ENCODE measurements around the gene STAT5B. TPM values are rescaled to one million over a fixed set of nuclear protein-coding genes. Genes with fewer than 3 reads are reported as not detected.
"Not testable (repeated sequence)": the region's sequence is repeated elsewhere in the genome, so short reads cannot be mapped to it uniquely, and the experiment has no call there.

The STAT5B gene
- polyA plus RNA-seq, 1 donor (not counting 4 experiments of a cell fraction or from before 2014, with no cell fraction given) = 16.1 TPM

GRCh38 chr17:42210046-42210445, 66.1 kb downstream of the STAT5B start:
- Histone ChIP-seq H3K27ac (ENCODE audit: control insufficient read depth, insufficient read depth, low read length) (no peak overlapping the region), H3K4me3 (ENCODE audit: control insufficient read depth in 2 of 3, extremely low read depth in 1 of 3, insufficient read depth in 2 of 3, low read depth in 1 of 3, low read length in 3 of 3) (no peak overlapping the region), H2AFZ (ENCODE audit: control insufficient read depth, low read length) (no peak overlapping the region), H4K20me1 (ENCODE audit: control insufficient read depth, extremely low read depth, insufficient read depth, low read length) (no peaks in the 10 kb centered on the region), H3K9ac (ENCODE audit: control insufficient read depth, extremely low read depth, insufficient read depth, low read length) (no peak overlapping the region), H3K27me3 (ENCODE audit: control insufficient read depth, extremely low read depth, insufficient read depth, low read length) (no peaks in the 10 kb centered on the region), H3K4me1 (ENCODE audit: control insufficient read depth, extremely low read depth, insufficient read depth, low read length) (no peaks in the 10 kb centered on the region), H3K9me3 (ENCODE audit: control insufficient read depth, low read depth, low read length) (no peaks in the 10 kb centered on the region), H3K4me2 (ENCODE audit: control insufficient read depth, extremely low read depth, insufficient read depth, low read depth, low read length) (no peak overlapping the region), H3K36me3 (ENCODE audit: control insufficient read depth in 2 of 2, extremely low read depth in 1 of 2, insufficient read depth in 2 of 2, low read length in 2 of 2) (peaks cover 2 to 5% of the 10 kb centered on the region in 2 experiments), H3K79me2 (ENCODE audit: control insufficient read depth, insufficient read depth, low read length) (no peaks in the 10 kb centered on the region), H3K9me1 (ENCODE audit: control insufficient read depth, extremely low read depth, insufficient read depth, low read length) (no peaks in the 10 kb centered on the region)
- TF ChIP-seq, protein P1, sequence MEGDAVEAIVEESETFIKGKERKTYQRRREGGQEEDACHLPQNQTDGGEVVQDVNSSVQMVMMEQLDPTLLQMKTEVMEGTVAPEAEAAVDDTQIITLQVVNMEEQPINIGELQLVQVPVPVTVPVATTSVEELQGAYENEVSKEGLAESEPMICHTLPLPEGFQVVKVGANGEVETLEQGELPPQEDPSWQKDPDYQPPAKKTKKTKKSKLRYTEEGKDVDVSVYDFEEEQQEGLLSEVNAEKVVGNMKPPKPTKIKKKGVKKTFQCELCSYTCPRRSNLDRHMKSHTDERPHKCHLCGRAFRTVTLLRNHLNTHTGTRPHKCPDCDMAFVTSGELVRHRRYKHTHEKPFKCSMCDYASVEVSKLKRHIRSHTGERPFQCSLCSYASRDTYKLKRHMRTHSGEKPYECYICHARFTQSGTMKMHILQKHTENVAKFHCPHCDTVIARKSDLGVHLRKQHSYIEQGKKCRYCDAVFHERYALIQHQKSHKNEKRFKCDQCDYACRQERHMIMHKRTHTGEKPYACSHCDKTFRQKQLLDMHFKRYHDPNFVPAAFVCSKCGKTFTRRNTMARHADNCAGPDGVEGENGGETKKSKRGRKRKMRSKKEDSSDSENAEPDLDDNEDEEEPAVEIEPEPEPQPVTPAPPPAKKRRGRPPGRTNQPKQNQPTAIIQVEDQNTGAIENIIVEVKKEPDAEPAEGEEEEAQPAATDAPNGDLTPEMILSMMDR (optimal IDR thresholded peaks at IDR 0.05 in 1 of 3, IDR thresholded peaks at IDR 0.05 in 1 of 3, conservative IDR thresholded peaks at IDR 0.05 in 1 of 3; ENCODE audit: extremely low read depth in 1 of 3, insufficient read depth in 2 of 3, low read length in 3 of 3) = no peak
- TF ChIP-seq EZH2 (IDR thresholded peaks at IDR 0.05; ENCODE audit: low read length) = no peak
- dilution Hi-C loops (cut with MboI; ENCODE audit: extremely low pct_ligation_motif_present, low sequenced_read_pairs) = no loop called here
- DNase-seq (ENCODE audit: low read depth, low spot score) (no peak), FAIRE-seq (no peak)

DNA sequence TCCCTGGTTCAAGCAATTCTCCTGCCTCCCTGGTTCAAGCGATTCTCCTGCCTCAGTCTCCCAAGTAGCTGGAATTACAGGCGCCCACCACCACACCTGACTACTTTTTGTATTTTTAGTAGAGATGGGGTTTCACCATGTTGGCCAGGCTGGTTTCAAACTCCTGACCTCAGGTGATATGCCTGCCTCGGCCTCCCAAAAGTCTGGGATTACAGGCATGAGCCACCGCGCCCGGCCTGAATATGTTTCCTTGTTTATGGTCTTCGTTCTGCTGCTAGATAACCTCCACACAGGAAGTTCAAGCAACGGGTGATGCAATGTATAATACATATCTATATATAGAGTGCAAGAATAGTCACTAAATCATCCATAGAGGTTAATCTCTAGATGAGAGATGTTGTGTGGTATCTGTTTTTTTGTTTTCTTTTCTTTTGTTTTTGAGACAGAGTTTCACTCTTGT, 70.0 kb downstream of the STAT5B start:
- H3K27me3 ChIP-seq (ENCODE audit: control insufficient read depth, extremely low read depth, insufficient read depth, low read length); FAIRE-seq; H3K27ac ChIP-seq (ENCODE audit: control insufficient read depth, insufficient read depth, low read length); H3K9ac ChIP-seq (ENCODE audit: control insufficient read depth, extremely low read depth, insufficient read depth, low read length); H3K79me2 ChIP-seq (ENCODE audit: control insufficient read depth, insufficient read depth, low read length); H3K4me2 ChIP-seq (ENCODE audit: control insufficient read depth, extremely low read depth, insufficient read depth, low read depth, low read length); H3K36me3 ChIP-seq (ENCODE audit: control insufficient read depth in 2 of 2, extremely low read depth in 1 of 2, insufficient read depth in 2 of 2, low read length in 2 of 2); dilution Hi-C loops (cut with MboI; ENCODE audit: extremely low pct_ligation_motif_present, low sequenced_read_pairs); DNase-seq (ENCODE audit: low read depth, low spot score); H3K4me1 ChIP-seq (ENCODE audit: control insufficient read depth, extremely low read depth, insufficient read depth, low read length); H3K4me3 ChIP-seq (ENCODE audit: control insufficient read depth in 2 of 3, extremely low read depth in 1 of 3, insufficient read depth in 2 of 3, low read depth in 1 of 3, low read length in 3 of 3); H3K9me1 ChIP-seq (ENCODE audit: control insufficient read depth, extremely low read depth, insufficient read depth, low read length); H3K9me3 ChIP-seq (ENCODE audit: control insufficient read depth, low read depth, low read length); H4K20me1 ChIP-seq (ENCODE audit: control insufficient read depth, extremely low read depth, insufficient read depth, low read length); H2AFZ ChIP-seq (ENCODE audit: control insufficient read depth, low read length): not testable (repeated sequence)

DNA sequence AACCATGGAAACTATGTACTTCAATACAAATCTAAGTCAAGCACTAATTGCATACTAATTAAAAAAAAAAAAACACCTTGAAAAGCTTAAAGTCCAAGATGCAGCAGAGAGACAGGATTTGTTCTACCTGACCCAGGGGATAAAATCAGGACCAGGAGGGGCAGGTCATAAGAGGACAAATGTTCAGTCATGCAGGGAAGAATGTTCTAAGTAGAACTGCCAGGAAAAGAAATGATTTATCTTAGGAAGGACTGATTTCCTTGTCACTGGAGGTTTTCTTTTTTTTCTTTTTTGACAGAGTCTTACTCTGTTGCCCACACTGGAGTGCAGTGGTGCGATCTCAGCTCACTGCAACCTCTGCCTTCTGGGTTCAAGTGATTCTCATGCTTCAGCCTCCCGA, 72.8 kb downstream of the STAT5B start:
- H3K9me3 ChIP-seq (ENCODE audit: control insufficient read depth, low read depth, low read length) = no peaks in the 10 kb centered on the region
- H3K27me3 ChIP-seq (ENCODE audit: control insufficient read depth, extremely low read depth, insufficient read depth, low read length) = no peaks in the 10 kb centered on the region
- H3K36me3 ChIP-seq (ENCODE audit: control insufficient read depth in 2 of 2, extremely low read depth in 1 of 2, insufficient read depth in 2 of 2, low read length in 2 of 2) = peaks cover 0 to 2% of the 10 kb centered on the region in 2 experiments
- dilution Hi-C loops (cut with MboI; ENCODE audit: extremely low pct_ligation_motif_present, low sequenced_read_pairs) = no loop called here
- H3K4me3 ChIP-seq (ENCODE audit: control insufficient read depth in 2 of 3, extremely low read depth in 1 of 3, insufficient read depth in 2 of 3, low read depth in 1 of 3, low read length in 3 of 3) = no peak overlapping the region
- no peak overlapping the region for H3K9ac ChIP-seq (ENCODE audit: control insufficient read depth, extremely low read depth, insufficient read depth, low read length)
- H3K79me2 ChIP-seq (ENCODE audit: control insufficient read depth, insufficient read depth, low read length) = no peaks in the 10 kb centered on the region
- H3K9me1 ChIP-seq (ENCODE audit: control insufficient read depth, extremely low read depth, insufficient read depth, low read length) = no peaks in the 10 kb centered on the region
- H4K20me1 ChIP-seq (ENCODE audit: control insufficient read depth, extremely low read depth, insufficient read depth, low read length) = no peaks in the 10 kb centered on the region
- DNase-seq (ENCODE audit: low read depth, low spot score) (no peak), FAIRE-seq (no peak)
- no peak overlapping the region for H3K27ac ChIP-seq (ENCODE audit: control insufficient read depth, insufficient read depth, low read length)
- no peak overlapping the region for H3K4me2 ChIP-seq (ENCODE audit: control insufficient read depth, extremely low read depth, insufficient read depth, low read depth, low read length)
- no peaks in the 10 kb centered on the region for H3K4me1 ChIP-seq (ENCODE audit: control insufficient read depth, extremely low read depth, insufficient read depth, low read length)
- H2AFZ ChIP-seq (ENCODE audit: control insufficient read depth, low read length) = no peak overlapping the region
- TF ChIP-seq, protein P1 (optimal IDR thresholded peaks at IDR 0.05 in 1 of 3, IDR thresholded peaks at IDR 0.05 in 1 of 3, conservative IDR thresholded peaks at IDR 0.05 in 1 of 3; ENCODE audit: extremely low read depth in 1 of 3, insufficient read depth in 2 of 3, low read length in 3 of 3) = no peak
- TF ChIP-seq EZH2 (IDR thresholded peaks at IDR 0.05; ENCODE audit: low read length) = no peak

All from keratinocyte (primary cell).